ENCODE measurements around the gene CEP170.

Gene CEP170

GRCh38 chr1:243249214-243249613, 5.9 kb downstream of the CEP170 start:
- no peak for TF ChIP-seq CTCF (IDR thresholded peaks at IDR 0.05; ENCODE audit: control insufficient read depth, insufficient read depth, low read depth, low read length, missing control alignments)
- no peak overlapping the region for H3K4me3 ChIP-seq (ENCODE audit: control insufficient read depth, low read depth, low read length)
- no peak for DNase-seq (ENCODE audit: low read depth)

GRCh38 chr1:243247901-243248300, 7.2 kb downstream of the CEP170 start:
- no peak overlapping the region for H3K4me3 ChIP-seq (ENCODE audit: control insufficient read depth, low read depth, low read length)
- TF ChIP-seq CTCF (IDR thresholded peaks at IDR 0.05; ENCODE audit: control insufficient read depth, insufficient read depth, low read depth, low read length, missing control alignments) = no peak
- no peak for DNase-seq (ENCODE audit: low read depth)

GRCh38 chr1:243246916-243247315, 8.2 kb downstream of the CEP170 start:
- DNase-seq (ENCODE audit: low read depth) = no peak

GRCh38 chr1:243244432-243244841, 10.6 kb downstream of the CEP170 start:
- no peak for TF ChIP-seq CTCF (IDR thresholded peaks at IDR 0.05; ENCODE audit: control insufficient read depth, insufficient read depth, low read depth, low read length, missing control alignments)
- no peak for DNase-seq (ENCODE audit: low read depth)
- H3K4me3 ChIP-seq (ENCODE audit: control insufficient read depth, low read depth, low read length) = no peak overlapping the region

More at GRCh38 chr1:243246916-243247315, 8.2 kb downstream of the CEP170 start:
- no peak overlapping the region for H3K4me3 ChIP-seq (ENCODE audit: control insufficient read depth, low read depth, low read length)
- TF ChIP-seq CTCF (IDR thresholded peaks at IDR 0.05; ENCODE audit: control insufficient read depth, insufficient read depth, low read depth, low read length, missing control alignments) = no peak

- TF ChIP-seq CTCF (IDR thresholded peaks at IDR 0.05; ENCODE audit: control insufficient read depth, insufficient read depth, low read depth, low read length, missing control alignments) = no peak
- DNase-seq (ENCODE audit: low read depth) = no peak
- no peak overlapping the region for H3K4me3 ChIP-seq (ENCODE audit: control insufficient read depth, low read depth, low read length)
Observed at GRCh38 chr1:243236604-243237252, 18.4 kb downstream of the CEP170 start.

GRCh38 chr1:243234978-243235647, 20.0 kb downstream of the CEP170 start:
- no peak for DNase-seq (ENCODE audit: low read depth)
- TF ChIP-seq CTCF (IDR thresholded peaks at IDR 0.05; ENCODE audit: control insufficient read depth, insufficient read depth, low read depth, low read length, missing control alignments) = no peak
- H3K4me3 ChIP-seq (ENCODE audit: control insufficient read depth, low read depth, low read length) = no peak overlapping the region
